AG04449 (cell line): ENCODE data around the gene APBB1.

ENCODE experiments used
- CTCF ChIA-PET: fragments of 350-600 bp; formaldehyde crosslinking; extraction: SDS; loops from one replicate; lab custom pipeline; 2021; ENCODE audit warnings: antibody characterized with exemption; lab: Yijun Ruan, JAX
- POLR2A ChIA-PET: fragments of 400-600, 350-600 bp; formaldehyde crosslinking; extraction: SDS; loops from one replicate; lab custom pipeline; 2020; ENCODE audit warnings: antibody characterized with exemption, inconsistent platforms; lab: Yijun Ruan, JAX
- DNase-seq: peaks from one replicate; pipeline ENCODE4 v3.0.0-alpha.2; 2010; ENCODE audit warnings: low read depth, low spot score
- H3K4me3 ChIP-seq: 2 replicates; pipeline ENCODE4 v1.5.1; 2011; ENCODE audit warnings: low read depth, mild to moderate bottlenecking, control low read depth, low read length
- TF ChIP-seq, protein P1 (sequence below): IDR thresholded peaks from one replicate; pipeline ENCODE4 v1.5.1; 2011; ENCODE audit warnings: mild to moderate bottlenecking, moderate library complexity, low read length, control low read depth, inconsistent platforms; ENCODE audit not compliant: insufficient read depth; ENCODE audit errors: missing control alignments

APBB1 gene

DNA sequence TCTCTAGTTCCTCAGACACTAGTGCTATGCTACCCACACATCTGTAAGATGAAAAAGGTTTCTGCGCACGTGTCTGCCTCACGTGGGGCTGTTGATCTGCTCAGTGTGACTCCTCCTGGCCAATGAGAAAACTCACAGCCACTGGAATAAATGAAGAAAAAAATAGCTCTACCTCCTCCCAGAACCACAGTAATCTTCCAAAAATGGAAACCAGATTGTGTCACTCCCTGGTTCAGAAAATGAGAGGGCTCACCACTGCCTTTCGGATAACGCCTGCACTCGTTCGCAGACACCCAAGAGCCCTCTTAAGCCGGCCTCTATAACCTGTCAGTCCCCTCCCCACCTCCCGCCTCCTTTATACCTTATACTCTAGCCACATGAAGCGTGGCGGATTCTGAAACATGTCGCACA, 5.1 kb downstream of the APBB1 start:
- DNase-seq: no peak
- TF ChIP-seq, protein P1, sequence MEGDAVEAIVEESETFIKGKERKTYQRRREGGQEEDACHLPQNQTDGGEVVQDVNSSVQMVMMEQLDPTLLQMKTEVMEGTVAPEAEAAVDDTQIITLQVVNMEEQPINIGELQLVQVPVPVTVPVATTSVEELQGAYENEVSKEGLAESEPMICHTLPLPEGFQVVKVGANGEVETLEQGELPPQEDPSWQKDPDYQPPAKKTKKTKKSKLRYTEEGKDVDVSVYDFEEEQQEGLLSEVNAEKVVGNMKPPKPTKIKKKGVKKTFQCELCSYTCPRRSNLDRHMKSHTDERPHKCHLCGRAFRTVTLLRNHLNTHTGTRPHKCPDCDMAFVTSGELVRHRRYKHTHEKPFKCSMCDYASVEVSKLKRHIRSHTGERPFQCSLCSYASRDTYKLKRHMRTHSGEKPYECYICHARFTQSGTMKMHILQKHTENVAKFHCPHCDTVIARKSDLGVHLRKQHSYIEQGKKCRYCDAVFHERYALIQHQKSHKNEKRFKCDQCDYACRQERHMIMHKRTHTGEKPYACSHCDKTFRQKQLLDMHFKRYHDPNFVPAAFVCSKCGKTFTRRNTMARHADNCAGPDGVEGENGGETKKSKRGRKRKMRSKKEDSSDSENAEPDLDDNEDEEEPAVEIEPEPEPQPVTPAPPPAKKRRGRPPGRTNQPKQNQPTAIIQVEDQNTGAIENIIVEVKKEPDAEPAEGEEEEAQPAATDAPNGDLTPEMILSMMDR: no peak
- CTCF ChIA-PET: interaction anchor here (0.9 to 2.2 kb wide), 4 partner anchors 24 to 51 kb away, joined by 3 to 18 read pairs (median 4); partner anchors contain the start of gene HPX
- H3K4me3 ChIP-seq: no peak overlapping the region
- POLR2A ChIA-PET: interaction anchor here (1.6 kb wide), 1 partner anchor 11 kb away, joined by 5 read pairs; no protein-coding TSS in a partner anchor

DNA sequence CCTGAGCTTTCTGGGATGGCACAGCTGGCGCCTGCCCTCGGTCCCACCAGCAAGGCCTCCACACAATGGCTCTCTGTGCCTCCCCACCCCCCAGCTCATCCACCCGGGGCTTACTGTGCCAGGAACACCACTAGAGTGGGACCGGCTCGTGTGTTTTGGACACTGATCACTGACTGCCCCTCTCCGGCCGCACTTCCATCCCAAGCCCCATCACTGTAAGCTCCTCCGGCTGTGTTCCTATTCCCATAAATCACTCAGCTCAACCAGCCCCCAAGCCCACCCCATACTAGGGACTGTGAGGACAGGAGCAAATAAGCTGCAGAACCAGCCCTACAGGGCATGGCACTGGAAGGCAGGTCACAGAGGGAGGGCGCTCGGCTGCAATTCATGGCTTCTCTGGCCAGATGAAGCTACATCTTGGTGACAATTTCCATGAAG, 7.3 kb downstream of the APBB1 start:
- POLR2A ChIA-PET: no interaction called here
- CTCF ChIA-PET: interaction anchor here (1.1 to 4.2 kb wide), 4 partner anchors 9 to 32 kb away, joined by 3 to 17 read pairs (median 4); no protein-coding TSS in a partner anchor
- no peak for DNase-seq
- H3K4me3 ChIP-seq: no peak overlapping the region
- TF ChIP-seq, protein P1: no peak

DNA sequence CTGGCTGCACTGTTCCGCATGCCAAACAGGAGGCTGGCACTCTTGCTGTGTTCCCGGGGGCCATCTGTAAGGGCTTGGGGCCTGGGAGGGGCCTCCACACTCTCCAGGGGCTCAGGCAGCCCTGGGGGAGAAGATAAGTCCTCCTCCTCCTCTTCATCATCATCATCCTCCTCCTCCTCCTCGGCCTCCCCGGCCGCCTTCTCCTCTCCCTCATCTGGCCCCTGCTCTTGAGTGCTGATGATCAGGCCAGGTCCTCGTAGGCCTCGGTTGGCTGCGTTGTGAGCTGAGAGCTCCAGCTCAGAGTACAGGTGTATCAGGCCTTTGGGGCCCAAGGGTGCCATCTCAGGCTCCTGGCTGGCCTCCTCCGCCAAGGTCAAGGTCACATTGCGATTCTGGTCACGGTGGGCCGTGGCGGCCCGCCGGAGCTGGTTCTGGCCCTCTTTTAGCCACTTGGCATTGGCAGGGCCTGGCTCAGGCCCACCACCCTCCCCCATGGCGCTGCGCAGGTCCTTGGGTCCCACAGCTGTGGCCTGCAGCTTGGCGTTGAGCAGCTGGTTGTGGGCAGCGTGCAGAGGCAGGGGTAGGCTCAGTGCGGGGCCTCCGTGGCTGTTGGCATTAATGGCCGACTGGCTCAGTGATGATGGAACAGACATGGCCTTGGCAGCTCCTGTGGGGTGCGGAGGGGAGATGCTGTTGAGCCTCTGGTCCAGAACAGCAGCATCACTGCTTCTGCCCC, 8.0 kb downstream of the APBB1 start:
- POLR2A ChIA-PET: no interaction called here
- DNase-seq: no peak
- CTCF ChIA-PET: interaction anchor here (1.0 to 4.2 kb wide), 7 partner anchors 8 to 33 kb away, joined by 3 to 17 read pairs (median 4); partner anchors contain the start of gene HPX

DNA sequence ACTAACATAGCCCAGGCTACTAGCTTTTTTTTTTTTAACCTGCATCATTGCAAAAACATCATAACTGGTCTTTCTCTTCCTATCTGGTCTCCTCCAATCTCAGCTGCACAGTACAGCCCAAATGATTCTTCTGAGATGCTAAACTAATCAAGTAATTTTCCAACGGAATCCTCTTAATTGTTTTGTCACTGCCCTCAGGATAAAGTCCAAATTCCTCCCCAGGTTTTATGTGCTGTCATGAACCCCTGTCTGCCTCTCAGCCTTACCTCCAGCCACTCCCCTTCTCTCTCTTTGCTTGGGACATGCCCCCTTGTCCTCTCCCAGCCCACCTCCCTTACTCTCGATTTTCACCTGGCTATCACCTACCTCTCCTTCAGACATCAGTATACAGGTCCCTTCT, 12.5 kb downstream of the APBB1 start:
- CTCF ChIA-PET: interaction anchor here (1.2 to 2.8 kb wide), 3 partner anchors 27 to 99 kb away, joined by 6 to 19 read pairs (median 6); no protein-coding TSS in a partner anchor
- TF ChIP-seq, protein P1: no peak
- DNase-seq: no peak
- POLR2A ChIA-PET: no interaction called here
- no peak overlapping the region for H3K4me3 ChIP-seq

More for the DNA sequence above, 8.0 kb downstream of the APBB1 start:
- TF ChIP-seq, protein P1: no peak
- no peak overlapping the region for H3K4me3 ChIP-seq

DNA sequence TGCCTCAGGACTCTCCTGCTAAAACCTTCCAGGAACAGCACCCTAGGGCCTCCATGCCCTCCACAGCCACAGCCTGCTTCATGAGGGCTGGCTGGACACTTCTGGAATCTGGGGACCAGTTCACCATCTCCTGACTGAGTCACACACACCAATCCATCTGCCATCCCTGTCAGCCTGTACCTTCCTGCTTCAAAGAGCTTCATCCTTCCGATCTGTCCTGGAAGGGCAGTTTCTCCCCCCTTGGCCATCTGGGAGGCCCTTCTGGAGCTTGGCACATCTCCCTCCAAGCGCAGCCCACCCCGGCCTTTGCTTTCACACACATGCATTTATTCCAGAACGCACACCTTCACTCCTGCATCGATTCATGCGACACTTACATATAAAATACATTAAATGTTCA, 13.0 kb downstream of the APBB1 start:
- CTCF ChIA-PET: interaction anchor here (1.2 to 2.8 kb wide), 3 partner anchors 27 to 99 kb away, joined by 6 to 19 read pairs (median 6); no protein-coding TSS in a partner anchor
- TF ChIP-seq, protein P1: no peak
- POLR2A ChIA-PET: no interaction called here
- no peak for DNase-seq
- H3K4me3 ChIP-seq: no peak overlapping the region

DNA sequence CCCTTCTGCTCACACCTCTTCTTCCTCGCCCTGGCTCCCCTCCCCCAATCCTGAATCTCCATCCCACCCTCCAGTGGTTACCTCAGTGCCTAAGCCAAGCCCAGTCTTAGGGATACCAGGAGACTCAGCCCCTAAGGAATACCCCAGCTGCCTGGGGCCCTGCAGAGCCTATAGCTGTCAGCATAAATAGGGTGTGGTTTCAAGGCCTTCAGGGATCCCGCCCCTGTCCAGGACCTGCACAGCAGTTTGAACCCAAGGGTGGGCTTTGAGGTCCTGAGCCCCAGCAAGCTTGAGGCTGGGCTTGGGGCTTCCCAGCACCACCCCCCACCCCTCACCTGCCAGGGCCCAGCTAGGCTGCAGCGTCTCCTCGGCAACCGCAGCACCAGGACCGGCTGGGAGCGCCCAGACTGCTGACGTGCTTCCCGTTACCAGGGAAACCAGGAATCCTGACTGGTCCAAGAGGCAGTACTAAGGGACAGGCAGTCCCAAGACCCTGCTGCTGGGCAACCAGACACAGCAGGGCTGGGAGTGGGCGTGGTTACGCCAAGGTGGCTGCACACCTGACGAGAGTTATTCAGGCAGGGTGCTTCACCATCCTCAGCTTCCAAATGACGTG, 13.7 kb downstream of the APBB1 start:
- H3K4me3 ChIP-seq: no peak overlapping the region
- DNase-seq: no peak
- ChIA-PET CTCF (interaction anchor here (1.0 to 2.8 kb wide), 3 partner anchors 26 to 100 kb away, joined by 6 to 19 read pairs (median 6); no protein-coding TSS in a partner anchor), POLR2A (no interaction called here)
- TF ChIP-seq, protein P1: no peak
